Glomerular endothelial cell (primary cell): ENCODE measurements around the gene GARIN5B. TPM values are rescaled to one million over a fixed set of nuclear protein-coding genes. Genes with fewer than 3 reads are reported as not detected.
"Not testable (repeated sequence)": the region's sequence is repeated elsewhere in the genome, so short reads cannot be mapped to it uniquely, and the experiment has no call there.

ENCODE experiments used
- DNase-seq: peaks from one replicate; pipeline ENCODE4 v3.0.0-alpha.2; 2011; ENCODE audit warnings: low read depth, low spot score; ENCODE audit errors: extremely low read depth
- total RNA-seq: library from RNA; depleted of rRNA; stranded (reverse); fragments of >200 nt; gene quantifications from 2 replicates; pipeline ENCODE4 v1.2.3, GENCODE V29; 2015

GARIN5B gene
- not detected in 2 replicates for total RNA-seq

- DNase-seq, result no peak
These were observed at the start of gene GARIN5B for GRCh38 chr19:55362990-55363716. Gene GARIN5B (minus strand): TSS chr19:55363260. CDS start chr19:55363066, 194 bp downstream.

GRCh38 chr19:55410168-55410567 is 47.1 kb upstream of the GARIN5B start:
- no peak for DNase-seq

DNA sequence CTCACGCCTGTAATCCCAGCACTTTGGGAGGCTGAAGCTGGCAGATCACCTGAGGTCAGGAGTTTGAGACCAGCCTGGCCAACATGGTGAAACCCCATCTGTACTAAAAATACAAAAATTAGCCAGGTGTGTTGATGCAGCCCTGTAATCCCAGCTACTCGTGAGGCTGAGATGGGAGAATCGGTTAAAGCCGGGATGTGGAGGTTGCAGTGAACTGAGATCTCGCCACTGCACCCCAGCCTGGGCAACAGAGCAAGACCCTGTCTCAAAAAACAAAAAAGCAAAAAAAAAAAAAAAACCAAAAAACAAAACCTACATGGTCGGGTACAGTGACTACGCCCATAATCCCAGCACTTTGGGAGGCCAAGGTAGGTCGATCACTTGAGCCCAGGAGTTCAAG is 46.1 kb upstream of the GARIN5B start:
- DNase-seq, result not testable (repeated sequence)

- DNase-seq, result no peak
These were observed 45.4 kb upstream of the GARIN5B start for GRCh38 chr19:55408533-55408872.

DNA sequence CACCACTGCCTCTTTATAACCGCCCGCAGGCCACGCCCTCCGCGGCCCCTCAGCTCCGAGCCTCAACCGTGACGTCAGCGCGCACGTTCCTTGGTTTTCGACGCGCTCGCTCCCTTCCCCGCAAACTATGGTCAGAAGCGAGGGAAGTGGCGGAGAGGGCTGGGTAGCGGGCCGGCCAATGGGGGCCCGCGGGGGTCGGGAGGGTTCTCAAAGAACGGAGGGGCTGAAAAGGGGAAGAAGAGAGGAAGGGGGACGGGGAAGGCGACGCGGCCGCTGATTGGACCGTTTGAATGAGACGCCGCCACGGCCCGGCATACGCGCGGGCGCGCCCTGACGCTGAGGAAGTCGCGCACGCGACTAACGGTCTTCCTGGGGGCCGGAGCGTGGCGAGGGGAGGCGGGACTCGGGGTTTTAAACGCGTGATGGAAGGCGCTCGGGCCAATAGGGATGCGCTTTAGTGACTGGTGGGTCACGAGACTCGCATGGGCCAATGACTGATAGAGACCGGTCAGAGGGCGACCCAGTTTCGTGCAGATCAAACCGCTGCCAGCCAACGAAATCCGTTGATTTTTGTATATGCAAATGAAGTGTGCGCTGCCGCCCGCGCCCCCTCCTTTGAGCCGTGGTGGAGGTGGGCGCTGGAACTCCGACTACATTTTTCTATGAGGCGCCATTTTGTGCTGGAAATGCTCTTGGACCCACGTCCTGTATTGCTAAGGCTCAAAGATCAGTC is 44.9 kb upstream of the GARIN5B start:
- peak; percentile 90 for DNase-seq

DNA sequence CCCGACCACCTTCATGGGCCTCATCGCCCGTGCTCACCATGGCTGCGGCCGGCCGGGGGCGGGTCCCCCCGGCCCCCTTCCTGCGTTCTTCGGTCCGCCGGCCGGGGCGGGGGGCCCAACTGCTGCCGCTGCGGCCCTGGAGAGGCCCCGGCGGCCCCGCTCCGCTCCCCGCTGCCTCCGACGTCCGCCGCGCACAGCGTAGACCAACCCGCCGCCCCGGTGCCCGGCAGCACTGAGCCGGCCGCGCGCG is 44.4 kb upstream of the GARIN5B start, which contains the start of gene UBE2S:
Gene UBE2S (minus strand): TSS at position 239 of the 250 bp plus-strand sequence. CDS start 199 bp downstream, at position 40.
- not testable (repeated sequence) for DNase-seq

- no peak for DNase-seq
These were observed 43.9 kb upstream of the GARIN5B start for GRCh38 chr19:55406826-55407549.

DNA sequence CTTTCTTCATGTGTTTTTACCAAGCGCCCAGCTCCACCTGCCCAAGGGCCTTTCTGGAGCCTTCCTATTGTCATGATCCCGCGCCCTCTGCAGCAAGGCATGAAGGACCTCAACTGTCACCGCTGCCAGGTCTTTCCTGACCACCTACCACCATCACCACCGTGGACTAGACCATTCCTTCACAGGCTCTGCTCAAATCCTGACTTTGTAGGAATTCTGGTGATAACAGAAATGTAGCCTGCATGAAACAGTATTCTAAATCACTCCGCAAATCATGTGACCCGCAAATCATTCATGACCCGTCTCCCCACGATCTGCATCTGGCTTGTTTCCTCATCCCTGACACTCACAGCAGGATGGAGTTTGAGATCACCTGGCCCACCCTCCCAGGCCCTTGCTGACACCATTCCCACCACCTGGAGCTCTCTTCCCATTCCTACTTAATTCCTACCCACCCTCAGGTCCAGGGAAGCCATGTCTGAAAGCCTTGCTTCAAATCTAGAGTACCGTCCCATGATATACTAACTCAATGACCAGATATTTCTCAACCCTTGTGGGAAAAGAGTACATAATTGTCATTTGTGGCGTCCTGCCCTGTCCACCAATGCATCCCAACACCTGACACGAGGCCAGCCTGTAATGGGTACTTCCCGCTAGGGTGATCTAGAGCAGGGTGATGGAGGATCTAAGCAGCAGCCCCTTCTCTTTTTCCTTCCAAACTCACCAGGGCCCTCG is 43.2 kb upstream of the GARIN5B start:
- no peak for DNase-seq

DNA sequence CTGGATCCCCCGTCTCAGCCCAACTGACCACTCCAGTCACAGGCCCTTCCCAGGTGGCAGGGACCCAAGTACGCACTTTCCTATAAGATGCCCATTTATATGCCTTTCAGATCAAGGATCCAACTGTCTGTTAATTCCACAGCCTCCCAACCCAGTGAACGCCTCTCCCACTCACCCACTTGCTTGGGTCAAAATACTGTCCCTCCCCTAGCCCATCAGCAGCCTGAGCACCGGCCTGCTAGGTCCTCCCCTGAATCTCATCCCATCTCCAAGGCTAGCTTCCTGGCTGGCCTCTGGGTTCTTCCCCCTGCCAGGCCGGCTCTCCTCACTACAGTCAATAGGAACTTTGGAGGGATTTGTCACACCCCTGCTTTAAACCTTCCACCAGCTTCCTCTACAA is 42.6 kb upstream of the GARIN5B start:
- no peak for DNase-seq

DNA sequence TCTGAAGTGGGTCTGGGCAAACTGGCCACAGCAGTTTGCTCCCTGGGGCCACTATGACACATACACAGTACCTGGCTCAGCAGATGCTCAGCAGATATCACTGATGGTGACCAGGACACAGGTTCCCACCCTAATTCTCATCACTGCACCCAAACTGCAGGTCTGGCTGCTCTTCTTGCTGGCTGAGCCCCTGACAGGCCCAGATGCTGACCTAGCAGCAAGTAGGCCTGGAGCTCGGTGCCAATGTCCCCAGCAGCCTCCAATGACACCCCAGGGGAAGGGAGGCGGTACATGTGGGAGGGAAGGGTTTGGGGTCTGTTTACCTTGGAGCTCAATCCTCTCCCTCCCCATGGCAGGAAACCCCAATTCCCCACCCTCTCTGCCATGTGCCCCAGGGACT is 39.4 kb upstream of the GARIN5B start:
- DNase-seq, result no peak

GRCh38 chr19:55401390-55401789 is 38.3 kb upstream of the GARIN5B start:
- DNase-seq, result not testable (repeated sequence)

DNA sequence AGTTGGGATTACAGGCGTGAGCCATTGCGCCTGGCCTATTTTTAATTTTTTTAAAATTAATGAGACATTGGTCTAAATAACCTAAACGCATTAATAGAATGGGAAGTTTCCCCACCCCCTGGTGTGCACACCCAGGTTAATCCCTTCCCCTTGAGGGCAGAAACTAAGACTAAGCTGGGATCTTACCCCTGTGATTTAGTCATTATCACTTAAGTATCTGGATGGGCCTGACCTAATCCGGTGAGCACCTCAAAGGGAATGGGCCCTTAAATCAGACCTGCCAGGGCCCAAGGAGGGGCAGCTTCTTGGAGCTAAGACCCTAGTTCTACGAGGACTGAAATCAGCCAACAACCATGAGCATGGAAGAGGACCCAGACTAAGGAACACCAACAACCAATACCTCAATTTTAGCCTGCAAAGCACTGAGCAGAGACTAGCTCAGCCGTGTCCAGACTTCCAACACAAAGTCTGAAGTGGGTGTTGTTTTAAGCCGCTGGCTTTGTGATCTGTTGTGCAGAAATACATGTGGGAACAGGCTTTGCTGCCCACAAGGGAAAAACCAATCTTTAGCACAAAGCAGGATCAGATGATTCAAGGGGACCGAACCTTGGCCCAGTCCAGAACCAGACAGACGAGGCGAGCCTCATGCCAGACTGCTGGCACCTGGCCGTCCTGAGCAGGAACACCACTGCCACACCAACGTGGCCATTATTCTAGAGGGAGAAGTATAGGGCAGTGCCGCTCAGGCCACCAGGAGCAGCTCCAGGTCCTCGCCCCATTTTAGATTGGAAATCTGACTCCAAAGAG is 37.4 kb upstream of the GARIN5B start:
- no peak for DNase-seq

GRCh38 chr19:55398200-55398925 is 35.3 kb upstream of the GARIN5B start:
- DNase-seq, result no peak

DNA sequence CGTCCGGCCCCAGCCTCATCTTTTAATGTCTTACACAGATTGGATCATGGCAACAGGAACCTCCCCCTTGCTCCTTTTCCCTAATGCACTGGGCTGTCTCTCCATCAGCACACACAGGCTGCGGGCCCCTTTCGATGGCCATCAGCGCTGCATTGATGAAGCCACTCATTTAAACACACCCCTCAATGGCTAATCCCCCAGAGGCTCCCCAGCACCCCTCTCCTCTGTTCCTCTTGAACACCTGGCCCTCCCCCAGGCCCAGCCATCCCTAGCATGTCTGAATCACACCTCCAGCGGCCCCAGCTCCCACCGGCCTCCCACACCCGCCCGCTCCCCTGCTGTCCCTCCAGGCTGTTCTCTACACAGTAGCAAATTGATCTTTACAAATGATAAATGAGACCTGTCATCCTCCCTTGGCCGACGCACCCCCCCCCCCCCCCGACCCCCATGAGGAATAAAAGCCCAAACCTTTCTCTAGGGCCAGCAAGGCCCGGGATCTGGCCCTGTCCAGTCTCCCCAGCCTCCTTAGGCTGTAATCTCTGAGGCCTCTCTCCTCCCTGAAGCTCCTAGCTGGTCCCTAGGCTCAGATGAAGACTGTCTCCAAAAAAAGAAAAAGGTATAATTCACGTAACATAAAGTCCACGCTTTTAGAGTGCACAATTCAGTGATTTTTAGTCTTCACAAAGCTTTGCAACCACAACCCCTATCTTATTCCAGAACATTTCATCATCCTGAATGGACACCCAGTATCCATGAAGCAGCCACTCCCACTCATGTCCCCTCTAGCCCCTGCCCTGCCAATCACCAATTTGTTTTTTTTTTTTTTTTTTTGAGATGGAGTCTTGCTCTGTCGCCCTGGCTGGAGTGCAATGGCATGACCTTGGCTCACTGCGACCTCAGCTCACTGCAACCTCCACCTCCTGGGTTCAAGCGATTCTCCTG is 30.0 kb upstream of the GARIN5B start:
- DNase-seq, result no peak

DNA sequence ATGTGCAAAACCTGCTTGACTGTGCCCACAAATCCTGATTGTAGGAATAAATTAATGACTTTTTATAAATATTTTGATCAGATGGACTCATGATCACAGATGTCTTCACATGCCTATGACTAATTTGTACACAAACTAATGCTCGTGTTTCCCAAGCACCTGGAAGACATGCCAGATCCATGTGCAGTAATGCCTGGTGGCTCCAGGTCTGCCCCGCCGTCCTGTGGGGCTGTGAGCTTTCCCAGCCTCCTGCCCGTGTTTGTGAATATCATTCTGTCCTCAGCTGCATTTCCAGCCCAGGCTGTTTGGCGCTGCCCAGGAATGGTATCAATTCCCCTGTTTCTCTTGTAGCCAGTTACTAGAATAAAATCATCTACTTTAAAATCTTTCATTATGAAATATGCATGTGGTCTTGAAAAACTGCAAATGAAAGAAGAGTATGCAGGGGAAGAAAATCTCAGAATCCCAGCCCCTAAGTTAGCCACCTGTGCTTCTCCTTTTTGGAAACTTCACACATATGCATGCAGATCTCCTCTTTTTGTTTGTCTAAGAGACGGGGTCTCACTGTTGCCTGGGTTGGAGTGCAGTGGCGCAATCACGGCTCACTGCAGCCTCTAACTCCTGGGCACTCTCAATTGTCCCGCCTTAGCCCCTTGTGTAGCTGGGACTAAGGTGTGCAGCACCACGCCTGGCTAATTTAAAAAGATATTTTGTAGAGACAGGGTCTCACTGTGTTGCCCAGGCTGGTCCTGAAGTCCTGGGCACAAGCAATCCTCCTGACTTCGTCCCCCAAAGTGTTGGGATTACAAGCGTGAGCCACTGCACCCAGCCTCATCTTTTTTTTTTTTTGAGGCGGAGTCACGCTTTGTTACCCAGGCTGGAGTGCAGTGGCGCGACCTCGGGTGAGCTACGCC is 28.9 kb upstream of the GARIN5B start:
- no peak for DNase-seq

- no peak for DNase-seq
These were observed 28.2 kb upstream of the GARIN5B start for GRCh38 chr19:55391191-55391670.

- DNase-seq, result no peak
These were observed 27.4 kb upstream of the GARIN5B start for GRCh38 chr19:55390461-55390880.
